Measurements from ENCODE around the gene TOB1. TPM values are rescaled to one million over a fixed set of nuclear protein-coding genes. Genes with fewer than 3 reads are reported as not detected.
"Not testable (repeated sequence)": the region's sequence is repeated elsewhere in the genome, so short reads cannot be mapped to it uniquely, and the experiment has no call there.

Gene TOB1
- total RNA-seq, 4 donors from 2014 or later: 130 to 156 (median 142) TPM

DNA sequence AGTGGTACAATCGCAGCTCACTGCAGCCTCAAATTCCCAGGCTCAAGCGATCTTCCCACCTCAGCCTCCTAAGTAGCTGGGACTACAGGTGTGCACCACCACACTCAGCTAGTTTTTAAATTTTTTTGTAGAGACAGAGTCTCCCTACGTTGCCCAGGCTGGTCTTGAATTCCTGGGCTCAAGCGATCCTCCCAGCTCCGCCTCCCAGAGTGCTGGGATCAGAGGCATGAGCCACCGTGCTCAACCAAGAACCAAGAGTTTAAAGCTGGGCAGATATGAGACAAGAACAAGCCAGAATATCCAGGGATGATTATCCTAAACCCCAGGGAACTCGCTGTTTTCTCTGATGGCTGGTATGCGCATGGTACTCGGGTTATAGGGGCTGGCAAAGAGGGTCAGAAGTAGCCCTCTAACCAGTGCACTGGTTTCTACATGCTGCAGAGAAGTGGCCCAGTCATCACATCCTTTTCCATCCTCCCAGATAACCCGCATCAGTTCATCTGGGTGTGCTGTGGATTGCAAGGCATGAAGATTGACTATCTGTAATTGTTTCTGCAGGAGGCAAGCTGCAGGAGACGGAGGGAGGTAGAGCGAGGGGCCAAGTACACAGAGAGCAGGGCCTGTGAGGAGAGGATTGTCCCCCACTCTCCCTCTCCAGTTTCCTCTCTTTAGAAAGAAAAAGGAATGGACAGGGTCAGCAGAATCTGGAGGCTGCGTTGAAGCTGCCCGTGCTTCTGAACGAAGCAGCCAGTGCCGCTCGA lies 33.6 kb upstream of the TOB1 start:
- TF ChIP-seq, protein P1, sequence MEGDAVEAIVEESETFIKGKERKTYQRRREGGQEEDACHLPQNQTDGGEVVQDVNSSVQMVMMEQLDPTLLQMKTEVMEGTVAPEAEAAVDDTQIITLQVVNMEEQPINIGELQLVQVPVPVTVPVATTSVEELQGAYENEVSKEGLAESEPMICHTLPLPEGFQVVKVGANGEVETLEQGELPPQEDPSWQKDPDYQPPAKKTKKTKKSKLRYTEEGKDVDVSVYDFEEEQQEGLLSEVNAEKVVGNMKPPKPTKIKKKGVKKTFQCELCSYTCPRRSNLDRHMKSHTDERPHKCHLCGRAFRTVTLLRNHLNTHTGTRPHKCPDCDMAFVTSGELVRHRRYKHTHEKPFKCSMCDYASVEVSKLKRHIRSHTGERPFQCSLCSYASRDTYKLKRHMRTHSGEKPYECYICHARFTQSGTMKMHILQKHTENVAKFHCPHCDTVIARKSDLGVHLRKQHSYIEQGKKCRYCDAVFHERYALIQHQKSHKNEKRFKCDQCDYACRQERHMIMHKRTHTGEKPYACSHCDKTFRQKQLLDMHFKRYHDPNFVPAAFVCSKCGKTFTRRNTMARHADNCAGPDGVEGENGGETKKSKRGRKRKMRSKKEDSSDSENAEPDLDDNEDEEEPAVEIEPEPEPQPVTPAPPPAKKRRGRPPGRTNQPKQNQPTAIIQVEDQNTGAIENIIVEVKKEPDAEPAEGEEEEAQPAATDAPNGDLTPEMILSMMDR (IDR thresholded peaks at IDR 0.05): no peak
- no peak for TF ChIP-seq POLR2A (IDR thresholded peaks at IDR 0.05)
- no peak for DNase-seq (ENCODE audit: low spot score in 2 of 2)
- H3K4me3 ChIP-seq (ENCODE audit: low read depth, poor library complexity, severe bottlenecking): no peak overlapping the region
- 88 to 95% methylated on average over 17 of the region's 17 CpGs for WGBS, 2 donors
- intact Hi-C loops (cut with DNase I; ENCODE audit: low total_unique reads): no loop called here

DNA sequence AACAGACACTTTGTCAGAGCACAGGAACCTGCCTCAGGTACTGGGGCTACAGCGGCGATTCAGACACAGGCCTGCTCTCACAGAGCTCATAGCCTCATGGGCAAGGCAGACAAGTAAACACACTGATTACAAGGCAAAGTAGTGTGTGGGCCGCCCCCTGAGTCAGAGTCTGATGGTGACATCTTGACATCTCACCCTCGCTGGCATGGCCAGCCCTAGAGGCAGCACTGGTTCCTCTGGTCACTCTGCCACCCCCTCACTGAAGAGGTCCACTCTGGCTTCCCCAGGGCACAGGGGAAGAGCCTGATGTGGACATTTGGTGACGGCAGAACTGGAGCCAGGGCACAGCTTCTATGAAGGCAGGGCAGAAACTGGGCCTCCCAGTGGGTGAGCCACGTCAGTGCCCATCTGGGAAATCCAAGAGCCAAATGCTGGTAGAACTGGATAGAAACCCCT lies 32.9 kb upstream of the TOB1 start:
- 88 to 90% methylated on average over 6 of the region's 6 CpGs for WGBS, 2 donors
- intact Hi-C loops (cut with DNase I; ENCODE audit: low total_unique reads): no loop called here
- no peak overlapping the region for H3K4me3 ChIP-seq (ENCODE audit: low read depth, poor library complexity, severe bottlenecking)
- no peak for DNase-seq (ENCODE audit: low spot score in 2 of 2)
- TF ChIP-seq POLR2A (IDR thresholded peaks at IDR 0.05): no peak
- TF ChIP-seq, protein P1 (IDR thresholded peaks at IDR 0.05): no peak

DNA sequence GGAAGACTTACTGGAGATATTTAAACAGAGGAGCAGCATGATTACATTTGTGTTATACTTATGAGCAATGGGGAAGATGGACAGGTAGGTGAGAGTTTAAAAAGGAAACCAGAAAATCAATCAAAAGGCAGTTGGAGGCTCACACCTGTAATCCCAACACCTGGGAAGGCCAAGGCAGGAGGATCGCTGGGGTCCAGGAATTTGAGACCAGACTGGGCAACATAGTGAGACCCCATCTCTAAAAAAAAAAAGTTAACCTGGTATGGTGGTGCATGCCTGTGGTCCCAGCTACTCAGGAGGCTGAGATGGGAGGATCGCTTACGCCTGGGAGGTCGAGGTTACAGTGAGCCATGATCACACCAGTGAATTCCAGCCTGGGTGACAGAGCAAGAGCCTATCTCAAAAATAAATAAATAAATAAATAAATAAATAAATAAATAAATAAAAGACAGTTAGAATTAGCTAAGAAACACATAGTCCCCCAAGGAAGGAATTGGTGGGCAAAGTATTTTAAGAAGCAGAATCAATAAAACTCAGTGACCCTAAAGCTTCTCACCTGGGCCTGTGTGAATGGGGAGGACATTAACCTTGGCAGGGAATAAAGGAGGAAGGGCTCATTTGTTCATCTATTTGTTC lies 32.3 kb upstream of the TOB1 start:
- TF ChIP-seq POLR2A (IDR thresholded peaks at IDR 0.05): no peak
- TF ChIP-seq, protein P1 (IDR thresholded peaks at IDR 0.05): no peak

DNA sequence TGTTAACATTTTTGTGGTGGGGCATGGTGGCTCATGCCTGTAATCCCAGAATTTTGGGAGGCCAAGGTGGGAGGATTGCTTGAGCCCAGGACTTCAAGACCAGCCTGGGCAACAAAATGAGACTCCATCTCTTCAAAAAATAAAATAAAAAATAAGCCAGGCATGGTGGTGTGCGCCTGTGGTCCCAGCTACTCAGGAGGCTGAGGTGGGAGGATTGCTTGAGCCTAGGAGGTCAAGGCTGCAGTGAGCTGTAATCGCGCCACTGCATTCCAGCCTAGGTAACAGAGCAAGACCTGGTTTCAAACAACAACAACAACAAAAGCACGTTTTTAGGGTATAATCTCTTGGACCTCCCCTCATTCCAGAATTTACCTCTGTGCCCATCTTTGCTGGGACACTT lies 28.4 kb upstream of the TOB1 start:
- WGBS, 2 donors: 90 to 93% methylated on average over 4 of the region's 4 CpGs
- DNase-seq (ENCODE audit: low spot score in 2 of 2); H3K4me3 ChIP-seq (ENCODE audit: low read depth, poor library complexity, severe bottlenecking); intact Hi-C loops (cut with DNase I; ENCODE audit: low total_unique reads): not testable (repeated sequence)

More for the DNA sequence above, 32.3 kb upstream of the TOB1 start:
- 95 to 98% methylated on average over 4 of the region's 4 CpGs for WGBS, 2 donors
- H3K4me3 ChIP-seq (ENCODE audit: low read depth, poor library complexity, severe bottlenecking): no peak overlapping the region
- peak in 1 of 2 donors; percentile 42 for DNase-seq (ENCODE audit: low spot score in 2 of 2)
- intact Hi-C loops (cut with DNase I; ENCODE audit: low total_unique reads): no loop called here

DNA sequence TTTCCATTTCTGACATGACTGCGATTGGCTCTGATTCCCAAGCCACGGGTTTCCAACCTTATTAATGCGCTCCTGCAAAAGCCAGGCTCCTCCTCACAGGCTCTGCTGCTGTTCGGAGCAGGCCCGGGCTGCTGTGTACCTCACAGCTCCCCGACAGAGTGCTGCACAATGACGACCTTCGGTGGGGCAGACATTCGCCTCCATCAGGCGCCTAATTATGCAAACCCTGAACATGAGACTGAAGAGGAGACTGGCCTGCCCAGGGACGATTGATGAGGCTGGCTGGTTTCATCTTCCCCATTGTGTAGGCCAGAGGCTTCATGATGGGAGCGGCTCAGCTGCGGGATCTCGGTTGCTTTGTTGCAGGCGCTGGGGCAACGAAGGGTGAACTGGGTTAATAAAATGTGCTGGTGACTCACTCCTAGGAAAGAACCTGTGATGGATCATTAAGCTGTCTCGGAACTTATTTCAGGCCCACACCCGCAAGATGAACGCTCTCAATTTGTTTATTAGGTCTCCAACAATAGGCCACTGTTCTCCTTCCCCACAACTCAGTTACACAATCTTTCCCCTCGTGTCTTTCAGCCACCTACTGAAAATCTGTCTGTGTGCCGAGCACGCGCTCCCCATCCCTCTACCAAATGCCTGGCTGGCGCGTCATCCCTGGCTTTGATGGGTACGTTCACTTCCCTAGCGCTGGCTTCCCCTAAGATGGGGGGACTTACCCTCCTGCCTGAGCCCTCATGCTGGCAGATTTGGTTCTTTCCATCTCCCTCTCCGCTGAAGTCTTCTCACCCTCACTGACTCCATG lies 27.2 kb upstream of the TOB1 start:
- intact Hi-C loops (cut with DNase I; ENCODE audit: low total_unique reads): no loop called here
- TF ChIP-seq, protein P1 (IDR thresholded peaks at IDR 0.05): no peak
- no peak for TF ChIP-seq POLR2A (IDR thresholded peaks at IDR 0.05)
- DNase-seq (ENCODE audit: low spot score in 2 of 2): no peak
- WGBS, 2 donors: 42 to 50% methylated on average over 24 to 28 of the region's 28 CpGs
- no peak overlapping the region for H3K4me3 ChIP-seq (ENCODE audit: low read depth, poor library complexity, severe bottlenecking)
